ENCODE data around the gene GALNT14. TPM values are rescaled to one million over a fixed set of nuclear protein-coding genes. Genes with fewer than 3 reads are reported as not detected.

Gene GALNT14
- total RNA-seq, 3 donors from 2014 or later (not counting 1 experiment from before 2014, with no cell fraction given): 0.68 TPM; not detected in 2

DNA sequence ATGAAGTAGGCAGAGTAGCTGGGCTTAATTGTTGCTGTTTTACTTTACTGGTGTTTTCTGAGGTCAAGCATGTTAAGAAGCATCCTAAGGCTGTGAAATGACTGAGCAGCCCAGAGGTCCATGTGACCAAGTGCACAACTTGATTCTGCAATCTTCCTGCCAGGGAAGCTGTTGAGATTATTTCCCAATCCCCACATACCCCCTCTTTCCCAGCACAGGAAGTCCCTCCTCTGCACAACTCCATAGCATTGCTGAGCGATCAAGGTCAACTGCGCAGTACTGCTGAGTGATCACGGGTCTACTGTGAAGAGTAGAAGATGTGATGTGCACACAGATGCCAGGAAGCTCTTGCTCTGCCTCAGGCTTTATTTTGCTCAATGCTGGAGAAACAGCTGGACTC lies 105.8 kb downstream of the GALNT14 start:
- TF ChIP-seq, protein P1, sequence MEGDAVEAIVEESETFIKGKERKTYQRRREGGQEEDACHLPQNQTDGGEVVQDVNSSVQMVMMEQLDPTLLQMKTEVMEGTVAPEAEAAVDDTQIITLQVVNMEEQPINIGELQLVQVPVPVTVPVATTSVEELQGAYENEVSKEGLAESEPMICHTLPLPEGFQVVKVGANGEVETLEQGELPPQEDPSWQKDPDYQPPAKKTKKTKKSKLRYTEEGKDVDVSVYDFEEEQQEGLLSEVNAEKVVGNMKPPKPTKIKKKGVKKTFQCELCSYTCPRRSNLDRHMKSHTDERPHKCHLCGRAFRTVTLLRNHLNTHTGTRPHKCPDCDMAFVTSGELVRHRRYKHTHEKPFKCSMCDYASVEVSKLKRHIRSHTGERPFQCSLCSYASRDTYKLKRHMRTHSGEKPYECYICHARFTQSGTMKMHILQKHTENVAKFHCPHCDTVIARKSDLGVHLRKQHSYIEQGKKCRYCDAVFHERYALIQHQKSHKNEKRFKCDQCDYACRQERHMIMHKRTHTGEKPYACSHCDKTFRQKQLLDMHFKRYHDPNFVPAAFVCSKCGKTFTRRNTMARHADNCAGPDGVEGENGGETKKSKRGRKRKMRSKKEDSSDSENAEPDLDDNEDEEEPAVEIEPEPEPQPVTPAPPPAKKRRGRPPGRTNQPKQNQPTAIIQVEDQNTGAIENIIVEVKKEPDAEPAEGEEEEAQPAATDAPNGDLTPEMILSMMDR (IDR thresholded peaks at IDR 0.05): no peak
- peaks cover 3 to 11% of the 10 kb centered on the region in 2 donors for H3K27me3 Mint-ChIP-seq (ENCODE audit: low read depth in 2 of 2)
- ATAC-seq: no peak
- no peaks in the 10 kb centered on the region for H3K27me3 ChIP-seq (ENCODE audit: control insufficient read depth, insufficient read depth, low read length)
- H3K9me3 Mint-ChIP-seq: peaks cover 11 to 14% of the 10 kb centered on the region in 2 donors
- no peak overlapping the region for H3K4me3 Mint-ChIP-seq
- no peaks in the 10 kb centered on the region for H3K36me3 ChIP-seq (ENCODE audit: control insufficient read depth, insufficient read depth, low read length)
- 93% methylated on average over 3 of the region's 3 CpGs for WGBS (ENCODE audit: insufficient coverage)
- H3K4me3 ChIP-seq (ENCODE audit: low read length): no peak overlapping the region
- no peak overlapping the region for H3K27ac ChIP-seq (ENCODE audit: low read length)
- no peaks in the 10 kb centered on the region for H3K4me1 ChIP-seq (ENCODE audit: control insufficient read depth, insufficient read depth, low read length)
- intact Hi-C loops (cut with micrococcal nuclease): no loop called here
- DNase-seq: no peak
- no peak overlapping the region for H3K27ac Mint-ChIP-seq
- peaks cover 15% of the 10 kb centered on the region for H3K36me3 Mint-ChIP-seq
- H3K4me1 Mint-ChIP-seq: no peaks in the 10 kb centered on the region
- H3K9me3 ChIP-seq (ENCODE audit: control insufficient read depth, insufficient read depth, low read length): no peaks in the 10 kb centered on the region

DNA sequence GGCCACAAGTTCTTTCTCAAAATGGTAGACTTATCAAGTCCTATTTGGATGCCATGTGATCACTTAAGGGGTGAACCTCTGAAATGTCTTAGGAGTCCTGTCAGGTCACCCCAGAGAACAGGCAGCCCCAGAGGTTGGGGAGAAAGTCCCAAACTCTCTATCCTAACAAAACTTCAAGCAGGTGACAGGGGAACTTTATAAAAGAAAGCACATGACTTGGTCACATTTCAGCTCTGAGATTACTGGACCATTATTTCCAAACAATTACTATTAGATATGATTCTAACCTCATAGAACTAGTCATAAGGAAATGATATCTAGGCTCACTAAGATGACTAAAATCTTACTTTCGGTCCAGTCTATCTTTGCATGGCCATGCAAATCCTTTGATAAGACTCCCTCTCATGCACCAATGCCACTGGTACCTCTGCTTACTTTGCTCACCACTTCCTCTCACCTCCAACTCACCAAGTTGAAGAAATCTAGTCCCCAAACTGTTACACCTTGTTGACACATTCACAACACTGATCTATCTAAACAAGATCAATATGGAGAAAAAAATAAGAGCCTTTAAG lies 107.0 kb downstream of the GALNT14 start:
- H3K4me3 Mint-ChIP-seq: no peak overlapping the region

DNA sequence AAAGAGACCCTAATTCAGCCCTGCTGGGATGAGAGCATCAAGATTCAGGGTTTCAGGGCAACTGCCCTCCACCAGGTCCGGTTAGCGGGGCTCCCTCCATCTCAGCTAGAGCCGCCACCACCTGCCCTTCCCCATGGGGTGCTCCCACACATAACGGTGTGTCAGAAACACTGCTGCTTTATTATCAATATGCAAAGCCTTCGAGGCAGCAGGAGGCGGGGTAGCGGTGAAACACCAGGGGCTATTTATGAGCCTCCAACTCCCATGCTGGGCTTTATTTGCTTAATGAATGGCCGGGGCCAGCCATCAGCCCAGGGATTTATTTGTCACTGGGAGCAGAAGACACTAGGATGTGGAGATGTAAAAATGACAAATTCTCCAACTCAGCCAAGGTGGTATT lies 109.8 kb downstream of the GALNT14 start:
- Histone ChIP-seq H3K27me3 (ENCODE audit: control insufficient read depth, insufficient read depth, low read length) (no peaks in the 10 kb centered on the region), H3K9me3 (ENCODE audit: control insufficient read depth, insufficient read depth, low read length) (no peaks in the 10 kb centered on the region), H3K27ac (ENCODE audit: low read length) (no peak overlapping the region), H3K36me3 (ENCODE audit: control insufficient read depth, insufficient read depth, low read length) (no peaks in the 10 kb centered on the region), H3K4me3 (ENCODE audit: low read length) (no peak overlapping the region), H3K4me1 (ENCODE audit: control insufficient read depth, insufficient read depth, low read length) (no peaks in the 10 kb centered on the region)
- intact Hi-C loops (cut with micrococcal nuclease): no loop called here
- H3K4me3 Mint-ChIP-seq: no peak overlapping the region
- WGBS (ENCODE audit: insufficient coverage): 81% methylated on average over 8 of the region's 8 CpGs
- TF ChIP-seq, protein P1 (IDR thresholded peaks at IDR 0.05): no peak
- ATAC-seq: no peak
- H3K27me3 Mint-ChIP-seq (ENCODE audit: low read depth in 2 of 2): no peaks in the 10 kb centered on the region
- no peaks in the 10 kb centered on the region for H3K36me3 Mint-ChIP-seq
- no peak overlapping the region for H3K27ac Mint-ChIP-seq
- H3K4me1 Mint-ChIP-seq: no peaks in the 10 kb centered on the region
- H3K9me3 Mint-ChIP-seq: no peaks in the 10 kb centered on the region
- no peak for DNase-seq

More for the DNA sequence above, 107.0 kb downstream of the GALNT14 start:
- Mint-ChIP-seq H3K27ac (no peak overlapping the region), H3K9me3 (peaks cover 3 to 4% of the 10 kb centered on the region in 2 donors), H3K27me3 (ENCODE audit: low read depth in 2 of 2) (peaks cover 0 to 3% of the 10 kb centered on the region in 2 donors), H3K4me1 (no peaks in the 10 kb centered on the region), H3K36me3 (peaks cover 3% of the 10 kb centered on the region)
- Histone ChIP-seq H3K4me1 (ENCODE audit: control insufficient read depth, insufficient read depth, low read length) (no peaks in the 10 kb centered on the region), H3K27ac (ENCODE audit: low read length) (no peak overlapping the region), H3K4me3 (ENCODE audit: low read length) (no peak overlapping the region), H3K36me3 (ENCODE audit: control insufficient read depth, insufficient read depth, low read length) (no peaks in the 10 kb centered on the region), H3K27me3 (ENCODE audit: control insufficient read depth, insufficient read depth, low read length) (no peaks in the 10 kb centered on the region), H3K9me3 (ENCODE audit: control insufficient read depth, insufficient read depth, low read length) (no peaks in the 10 kb centered on the region)
- WGBS (ENCODE audit: insufficient coverage): 45% methylated on average over 1 of the region's 1 CpG
- TF ChIP-seq, protein P1 (IDR thresholded peaks at IDR 0.05): no peak
- ATAC-seq: no peak
- intact Hi-C loops (cut with micrococcal nuclease): no loop called here
- DNase-seq: no peak

DNA sequence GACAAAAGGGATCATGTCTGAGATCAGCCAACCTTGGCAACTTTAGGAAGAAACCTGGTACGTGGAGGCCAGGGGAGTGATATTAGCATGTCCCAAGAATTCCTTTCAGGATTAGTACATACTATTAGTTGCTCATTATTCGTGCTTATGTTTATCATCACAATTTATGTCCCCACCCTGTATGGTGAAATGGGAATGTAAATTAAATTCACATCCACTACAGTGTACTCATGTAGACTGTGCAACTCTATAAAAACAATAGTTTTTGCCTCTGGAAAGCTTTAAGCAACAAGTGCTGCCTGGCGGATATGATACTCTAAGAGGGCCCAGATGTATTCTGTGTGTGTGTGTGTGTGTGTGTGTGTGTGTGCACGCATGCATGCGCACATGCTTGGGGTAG lies 110.7 kb downstream of the GALNT14 start:
- Mint-ChIP-seq H3K4me3 (no peak overlapping the region), H3K36me3 (no peaks in the 10 kb centered on the region), H3K27me3 (ENCODE audit: low read depth in 2 of 2) (no peaks in the 10 kb centered on the region), H3K4me1 (no peaks in the 10 kb centered on the region), H3K27ac (no peak overlapping the region), H3K9me3 (no peaks in the 10 kb centered on the region)
- Histone ChIP-seq H3K9me3 (ENCODE audit: control insufficient read depth, insufficient read depth, low read length) (no peaks in the 10 kb centered on the region), H3K4me3 (ENCODE audit: low read length) (no peak overlapping the region), H3K27me3 (ENCODE audit: control insufficient read depth, insufficient read depth, low read length) (no peaks in the 10 kb centered on the region), H3K4me1 (ENCODE audit: control insufficient read depth, insufficient read depth, low read length) (no peaks in the 10 kb centered on the region), H3K36me3 (ENCODE audit: control insufficient read depth, insufficient read depth, low read length) (no peaks in the 10 kb centered on the region), H3K27ac (ENCODE audit: low read length) (no peak overlapping the region)
- intact Hi-C loops (cut with micrococcal nuclease): no loop called here
- no peak for DNase-seq
- ATAC-seq: no peak
- WGBS (ENCODE audit: insufficient coverage): 84% methylated on average over 4 of the region's 5 CpGs
- TF ChIP-seq, protein P1 (IDR thresholded peaks at IDR 0.05): no peak
